WTC11 (cell line): ENCODE results near the gene CFAP53. TPM values are rescaled to one million over a fixed set of nuclear protein-coding genes. Genes with fewer than 3 reads are reported as not detected.

Source experiments
- ATAC-seq: fragments of 200-7000 bp; cut with Tn5 transposase; 2 replicates; pipeline ENCODE4 v1.10.0; 2021; ENCODE audit warnings: mild to moderate bottlenecking, moderate library complexity
- Bru-seq: library from RNA; stranded (reverse); fragments of 400-500 nt; gene quantifications from one replicate; lab custom pipeline; 2021; lab: Mats Ljungman, UMichigan
- CTCF ChIA-PET: fragments of 300-600 bp; sonication (Branson Sonifier 250); formaldehyde crosslinking; loops from one replicate; lab custom pipeline; 2021; ENCODE audit warnings: antibody characterized with exemption; lab: Charles Lee
- POLR2A ChIA-PET: fragments of 350-600 bp; sonication (Branson Sonifier 250); formaldehyde crosslinking; loops from one replicate; lab custom pipeline; 2021; ENCODE audit warnings: antibody characterized with exemption; lab: Charles Lee
- DNase-seq: peaks from one replicate; pipeline ENCODE4 v3.0.0; 2021; ENCODE audit warnings: low spot score
- H3K27ac Mint-ChIP-seq: 2 replicates; pipeline ENCODE4 v1.8.0; 2021; ENCODE audit warnings: mixed read lengths
- H3K27me3 Mint-ChIP-seq: 2 replicates; pipeline ENCODE4 v1.8.0; 2021; ENCODE audit warnings: low read depth, mild to moderate bottlenecking, moderate library complexity, mixed read lengths
- H3K36me3 Mint-ChIP-seq: 2 replicates; pipeline ENCODE4 v1.8.0; 2021; ENCODE audit warnings: mixed read lengths
- H3K4me1 Mint-ChIP-seq: 2 replicates; pipeline ENCODE4 v1.8.0; 2022; ENCODE audit warnings: mixed read lengths
- H3K4me3 Mint-ChIP-seq: 2 replicates; pipeline ENCODE4 v1.8.0; 2021; ENCODE audit warnings: mild to moderate bottlenecking, moderate library complexity, mixed read lengths
- H3K9me3 Mint-ChIP-seq: 2 replicates; pipeline ENCODE4 v1.8.0; 2021; ENCODE audit warnings: mixed read lengths
- ATF1 ChIP-seq: sonication (generic); formaldehyde crosslinking; IDR thresholded peaks from 2 replicates; pipeline ENCODE4 v1.8.1; 2023; ENCODE audit warnings: mild to moderate bottlenecking, moderate library complexity, missing genetic modification reagents
- ATF2 ChIP-seq: sonication (generic); formaldehyde crosslinking; IDR thresholded peaks from 2 replicates; pipeline ENCODE4 v1.8.1; 2022; ENCODE audit warnings: low read depth, missing genetic modification reagents, borderline replicate concordance
- E2F4 ChIP-seq: sonication (generic); formaldehyde crosslinking; IDR thresholded peaks from 2 replicates; pipeline ENCODE4 v1.8.1; 2022; ENCODE audit warnings: low read depth, mild to moderate bottlenecking, moderate library complexity, missing genetic modification reagents, borderline replicate concordance
- EMX1 ChIP-seq: fragments of 250-450 bp; sonication (Bioruptor Pico); IDR thresholded peaks from 2 replicates; pipeline ENCODE4 v1.8.0; 2021; ENCODE audit warnings: mild to moderate bottlenecking
- KAT7 ChIP-seq: sonication (generic); formaldehyde crosslinking; IDR thresholded peaks from 2 replicates; pipeline ENCODE4 v1.8.1; 2023; ENCODE audit warnings: missing genetic modification reagents, mild to moderate bottlenecking, borderline replicate concordance
- PRRX2 ChIP-seq: fragments of 250-450 bp; sonication (Bioruptor Pico); IDR thresholded peaks from 2 replicates; pipeline ENCODE4 v1.8.0; 2021; ENCODE audit warnings: mild to moderate bottlenecking
- SP1 ChIP-seq: sonication (generic); formaldehyde crosslinking; conservative IDR thresholded peaks from 2 replicates; pipeline ENCODE4 v1.8.1; 2022; ENCODE audit warnings: missing genetic modification reagents
- TEAD4 ChIP-seq: sonication (generic); formaldehyde crosslinking; IDR thresholded peaks from 2 replicates; pipeline ENCODE4 v1.8.0; 2022; ENCODE audit warnings: mild to moderate bottlenecking, missing genetic modification reagents
- TP53 ChIP-seq: sonication (generic); formaldehyde crosslinking; IDR thresholded peaks from 2 replicates; pipeline ENCODE4 v1.8.1; 2023; ENCODE audit warnings: mild to moderate bottlenecking, missing genetic modification reagents
- ZBTB43 ChIP-seq: sonication (generic); formaldehyde crosslinking; IDR thresholded peaks from 2 replicates; pipeline ENCODE4 v1.8.1; 2023; ENCODE audit warnings: mild to moderate bottlenecking, missing genetic modification reagents
- ZNF232 ChIP-seq: sonication (generic); formaldehyde crosslinking; IDR thresholded peaks from 2 replicates; pipeline ENCODE4 v1.8.0; 2022; ENCODE audit warnings: mild to moderate bottlenecking, missing genetic modification reagents
- ZNF281 ChIP-seq: sonication (generic); formaldehyde crosslinking; IDR thresholded peaks from 2 replicates; pipeline ENCODE4 v1.8.0; 2023; ENCODE audit warnings: mild to moderate bottlenecking, missing genetic modification reagents
- ZNF416 ChIP-seq: fragments of 250-450 bp; sonication (Bioruptor Pico); IDR thresholded peaks from 2 replicates; pipeline ENCODE4 v1.9.0; 2021; ENCODE audit warnings: mild to moderate bottlenecking, inconsistent platforms
- ZNF512 ChIP-seq: sonication (generic); formaldehyde crosslinking; IDR thresholded peaks from 2 replicates; pipeline ENCODE4 v1.8.1; 2022; ENCODE audit warnings: missing genetic modification reagents, borderline replicate concordance
- ZNF532 ChIP-seq: fragments of 250-450 bp; sonication (Bioruptor Pico); IDR thresholded peaks from 2 replicates; pipeline ENCODE4 v1.9.0; 2021; ENCODE audit warnings: mild to moderate bottlenecking, borderline replicate concordance
- ZNF671 ChIP-seq: fragments of 250-450 bp; sonication (Bioruptor Pico); IDR thresholded peaks from 2 replicates; pipeline ENCODE4 v1.8.0; 2021; ENCODE audit warnings: mild to moderate bottlenecking
- long read RNA-seq, 3 experiments: library from RNA in 1 of 3; library from capped mRNA in 1 of 3; library from polyadenylated mRNA in 1 of 3; unstranded in 2 of 3; stranded (forward) in 1 of 3; transcript quantifications; one replicate each; pipeline ENCODE4 v2.0.0, GENCODE V29; 2021
- total RNA-seq: library from RNA; stranded (reverse); gene quantifications from 3 replicates; pipeline ENCODE4 v1.2.3, GENCODE V29; 2021

The CFAP53 gene
- total RNA-seq: 0.26 to 0.27 TPM (median 0.27 TPM) in 3 replicates
- Bru-seq, nascent RNA: percentile 27 among the genes with signal in this experiment
- long read RNA-seq, experiment 1, partial matches to known transcripts: 0 of 2 reads
- long read RNA-seq, experiment 1, other reads (novel, unspliced or antisense): 2 of 2 reads
- long read RNA-seq, experiment 2, partial matches to known transcripts: 0 of 1 reads
- long read RNA-seq, experiment 2, other reads (novel, unspliced or antisense): 1 of 1 reads
- long read RNA-seq, experiment 3: 0 reads

GRCh38 chr18:50266248-50266704 lies at the start of gene CFAP53:
Gene CFAP53 (minus strand): TSS chr18:50266495. CDS start chr18:50266404, 91 bp downstream.
- peaks cover 9% of the 10 kb centered on the region for H3K36me3 Mint-ChIP-seq
- ChIA-PET CTCF (interaction anchor here (1.0 to 2.3 kb wide), 4 partner anchors 15 to 91 kb away, joined by 4 to 6 read pairs (median 6); partner anchors contain the start of gene MBD1), POLR2A (no interaction called here)
- TF ChIP-seq KAT7 (CRISPR knock-in tag) (no peak), SP1 (CRISPR knock-in tag) (peak; percentile 45; the same call in 1 of the 2 replicates), TP53 (CRISPR knock-in tag) (peak; percentile 28; the same call in 1 of the 2 replicates)
- peaks cover 16% of the 10 kb centered on the region for H3K4me1 Mint-ChIP-seq
- ATAC-seq: peak; percentile 84
- peak within 1 kb of the TSS; percentile 89 for H3K4me3 Mint-ChIP-seq
- peaks cover 25% of the 10 kb centered on the region for H3K27me3 Mint-ChIP-seq
- peak within 1 kb of the TSS; percentile 70; the same call in 1 of the 2 replicates for H3K27ac Mint-ChIP-seq
- no peaks in the 10 kb centered on the region for H3K9me3 Mint-ChIP-seq
- DNase-seq: peak; percentile 91

GRCh38 chr18:50315100-50315871 lies 49.0 kb upstream of the CFAP53 start:
- Mint-ChIP-seq H3K4me1 (no peaks in the 10 kb centered on the region), H3K27me3 (peaks cover 34% of the 10 kb centered on the region), H3K4me3 (no peak overlapping the region), H3K27ac (no peak overlapping the region), H3K36me3 (no peaks in the 10 kb centered on the region), H3K9me3 (no peaks in the 10 kb centered on the region)
- POLR2A ChIA-PET: no interaction called here
- TF ChIP-seq ATF1 (CRISPR knock-in tag) (no peak), ZNF281 (no peak), EMX1 (CRISPR knock-in tag) (no peak), TEAD4 (no peak), ZNF532 (CRISPR knock-in tag) (no peak), ATF2 (CRISPR knock-in tag) (no peak), ZNF512 (CRISPR knock-in tag) (no peak), ZNF416 (CRISPR knock-in tag) (no peak), PRRX2 (CRISPR knock-in tag) (no peak), ZNF671 (no peak), ZBTB43 (no peak), ZNF232 (CRISPR knock-in tag) (no peak), E2F4 (no peak)
- DNase-seq (no peak), ATAC-seq (no peak)
- CTCF ChIA-PET: interaction anchor here (1.8 kb wide), 1 partner anchor 42 kb away, joined by 4 read pairs; no protein-coding TSS in a partner anchor
